Rectal smooth muscle tissue (tissue), 1 donor: Measurements from ENCODE around the gene PRKAR2A.
A peak's percentile ranks its signal among the peaks of the same experiment; 100 is the strongest.

Source experiments
- H3K27ac ChIP-seq: one replicate; pipeline ENCODE4 v1.7.0; 2013; ENCODE audit warnings: low read depth, low read length, inconsistent platforms
- H3K27me3 ChIP-seq: one replicate; pipeline ENCODE4 v1.7.0; 2013; ENCODE audit warnings: low read length; ENCODE audit not compliant: control insufficient read depth, insufficient read depth
- H3K36me3 ChIP-seq: one replicate; pipeline ENCODE4 v1.7.0; 2013; ENCODE audit warnings: low read length; ENCODE audit not compliant: control insufficient read depth, insufficient read depth
- H3K4me1 ChIP-seq: one replicate; pipeline ENCODE4 v1.7.0; 2013; ENCODE audit warnings: low read length; ENCODE audit not compliant: control insufficient read depth, insufficient read depth
- H3K4me3 ChIP-seq: one replicate; pipeline ENCODE4 v1.7.0; 2013; ENCODE audit warnings: low read length
- H3K9ac ChIP-seq: one replicate; pipeline ENCODE4 v1.7.0; 2013; ENCODE audit warnings: low read length

The PRKAR2A gene

GRCh38 chr3:48858709-48859108 lies 11.0 kb upstream of the PRKAR2A start:
- H3K27me3 ChIP-seq, result no peaks in the 10 kb centered on the region
- no peaks in the 10 kb centered on the region for H3K4me1 ChIP-seq
- no peak overlapping the region for H3K4me3 ChIP-seq
- peaks cover 20% of the 10 kb centered on the region for H3K36me3 ChIP-seq
- no peak overlapping the region for H3K9ac ChIP-seq
- H3K27ac ChIP-seq, result no peak overlapping the region

DNA sequence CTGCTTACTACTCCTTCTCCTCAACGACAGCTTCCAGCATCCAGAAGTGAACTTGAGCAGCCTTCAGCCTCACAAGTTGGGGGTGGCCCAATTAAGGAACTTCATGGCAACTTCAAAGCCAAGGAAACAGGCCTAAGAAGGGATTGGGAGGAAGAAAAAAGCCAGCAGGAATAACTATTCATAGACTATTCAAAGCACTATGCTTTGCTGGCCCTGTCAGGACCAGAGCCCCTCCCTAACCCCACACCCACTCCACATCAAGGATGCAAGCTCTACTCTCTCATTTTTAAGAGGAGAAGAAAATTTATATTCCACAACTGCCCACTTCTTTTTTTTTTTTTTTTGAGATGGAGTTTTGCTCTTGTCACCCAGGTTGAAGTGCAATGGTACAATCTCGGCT lies 10.0 kb upstream of the PRKAR2A start:
- Histone ChIP-seq H3K4me1 (no peaks in the 10 kb centered on the region), H3K9ac (no peak overlapping the region), H3K27ac (no peak overlapping the region), H3K36me3 (peaks cover 20% of the 10 kb centered on the region), H3K4me3 (no peak overlapping the region), H3K27me3 (no peaks in the 10 kb centered on the region)

DNA sequence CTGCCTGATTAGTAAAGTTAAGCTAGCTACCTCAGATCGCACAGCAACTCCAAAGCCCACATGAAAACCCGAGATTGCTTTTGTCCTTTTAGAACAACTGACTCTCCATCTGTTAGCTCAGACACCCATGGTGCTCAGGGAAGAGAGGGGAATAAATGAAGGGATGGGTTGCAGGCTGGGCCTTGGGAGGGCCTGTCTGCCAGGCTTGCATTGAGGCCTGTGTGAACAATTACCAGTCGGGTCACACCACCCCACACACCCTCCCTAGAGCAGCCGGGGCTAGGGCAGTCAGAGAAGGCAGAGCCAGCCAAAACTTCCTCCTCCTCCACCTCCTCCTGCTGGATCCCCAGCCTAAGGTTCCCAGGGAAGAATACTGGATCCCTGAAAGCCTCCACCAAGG lies 8.8 kb upstream of the PRKAR2A start:
- Histone ChIP-seq H3K36me3 (peaks cover 17% of the 10 kb centered on the region), H3K9ac (no peak overlapping the region), H3K4me3 (no peak overlapping the region), H3K27ac (no peak overlapping the region), H3K4me1 (no peaks in the 10 kb centered on the region), H3K27me3 (no peaks in the 10 kb centered on the region)

- H3K27ac ChIP-seq, result no peak overlapping the region
- H3K36me3 ChIP-seq, result peaks cover 17% of the 10 kb centered on the region
- H3K9ac ChIP-seq, result no peak overlapping the region
- no peaks in the 10 kb centered on the region for H3K27me3 ChIP-seq
- no peak overlapping the region for H3K4me3 ChIP-seq
- H3K4me1 ChIP-seq, result no peaks in the 10 kb centered on the region
Measured at GRCh38 chr3:48855681-48856447, 8.2 kb upstream of the PRKAR2A start.

DNA sequence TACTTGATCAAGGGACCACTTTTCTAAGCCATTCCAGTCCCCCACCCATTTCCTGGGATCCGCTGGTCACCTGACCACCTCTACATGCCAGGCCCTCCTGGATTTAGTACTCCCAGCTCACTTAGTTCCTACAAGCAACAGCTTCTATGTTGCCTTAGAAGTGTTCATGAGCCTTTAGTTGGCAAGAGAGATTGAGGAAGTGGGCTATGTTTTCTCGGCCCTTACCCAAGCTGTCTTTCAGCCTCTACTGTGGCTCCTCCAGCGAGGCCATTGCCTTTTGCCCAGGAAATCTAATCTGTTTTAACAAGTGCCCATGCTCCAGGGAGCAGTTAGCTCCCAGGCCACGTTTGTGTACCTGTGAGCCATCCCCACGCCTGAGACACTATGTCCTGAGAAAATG lies 4.5 kb upstream of the PRKAR2A start:
- Histone ChIP-seq H3K27me3 (no peaks in the 10 kb centered on the region), H3K36me3 (peaks cover under 1% of the 10 kb centered on the region), H3K4me3 (no peak overlapping the region), H3K9ac (no peak overlapping the region), H3K4me1 (peaks cover 5% of the 10 kb centered on the region), H3K27ac (no peak overlapping the region)

DNA sequence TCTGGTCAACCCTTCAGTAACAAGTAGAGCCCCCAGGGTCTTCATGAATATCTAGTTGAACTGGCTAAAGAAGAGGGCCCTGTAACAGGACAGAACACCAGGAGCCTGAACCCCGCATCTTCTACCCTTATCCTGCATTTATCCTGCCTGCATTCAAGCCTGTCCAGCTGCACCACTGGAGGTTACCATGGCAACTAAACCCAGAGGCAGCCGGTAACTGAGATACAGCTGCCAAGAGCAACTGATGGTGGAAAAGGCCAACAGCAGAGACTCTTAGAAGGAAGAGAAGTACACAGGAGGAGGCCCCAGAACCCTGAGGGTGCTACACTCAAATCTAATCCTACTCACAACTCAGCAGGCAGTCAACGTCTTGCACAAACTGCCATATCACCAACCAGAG lies 3.7 kb upstream of the PRKAR2A start:
- Histone ChIP-seq H3K9ac (no peak overlapping the region), H3K4me1 (peaks cover 6% of the 10 kb centered on the region), H3K4me3 (no peak overlapping the region), H3K27me3 (no peaks in the 10 kb centered on the region), H3K27ac (no peak overlapping the region), H3K36me3 (no peaks in the 10 kb centered on the region)

GRCh38 chr3:48848816-48849515 lies 1.3 kb upstream of the PRKAR2A start:
- Histone ChIP-seq H3K27me3 (no peaks in the 10 kb centered on the region), H3K36me3 (no peaks in the 10 kb centered on the region), H3K27ac (no peak overlapping the region), H3K4me3 (no peak overlapping the region), H3K4me1 (peaks cover 12% of the 10 kb centered on the region), H3K9ac (no peak overlapping the region)

DNA sequence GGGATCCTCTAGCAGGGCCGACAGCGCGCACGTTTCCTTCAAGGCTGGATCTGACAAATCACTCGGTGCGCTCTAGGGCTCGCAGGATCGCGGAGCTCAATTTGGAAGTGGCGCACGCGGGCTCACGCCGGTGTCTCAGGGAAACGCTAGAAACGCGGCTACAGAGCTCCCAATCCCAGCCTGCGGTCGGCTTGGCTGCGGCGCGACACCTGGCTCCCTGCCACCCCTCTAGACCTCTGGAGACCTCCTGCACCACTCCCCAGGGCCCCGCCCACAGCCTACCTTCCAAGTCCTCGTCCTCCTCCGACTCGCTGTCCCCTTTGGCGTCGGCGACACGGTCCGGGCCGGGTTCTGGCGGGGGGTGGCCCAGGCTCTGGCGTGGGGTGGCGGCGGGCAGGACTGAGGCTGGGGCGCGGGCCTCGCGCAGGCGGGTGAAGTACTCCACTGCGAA lies 596 bp downstream of the PRKAR2A start:
- Histone ChIP-seq H3K9ac (peak overlapping the region; percentile 80), H3K36me3 (no peaks in the 10 kb centered on the region), H3K27me3 (no peaks in the 10 kb centered on the region), H3K4me1 (peaks cover 12% of the 10 kb centered on the region), H3K4me3 (peak overlapping the region; percentile 91), H3K27ac (peak overlapping the region; percentile 95)

DNA sequence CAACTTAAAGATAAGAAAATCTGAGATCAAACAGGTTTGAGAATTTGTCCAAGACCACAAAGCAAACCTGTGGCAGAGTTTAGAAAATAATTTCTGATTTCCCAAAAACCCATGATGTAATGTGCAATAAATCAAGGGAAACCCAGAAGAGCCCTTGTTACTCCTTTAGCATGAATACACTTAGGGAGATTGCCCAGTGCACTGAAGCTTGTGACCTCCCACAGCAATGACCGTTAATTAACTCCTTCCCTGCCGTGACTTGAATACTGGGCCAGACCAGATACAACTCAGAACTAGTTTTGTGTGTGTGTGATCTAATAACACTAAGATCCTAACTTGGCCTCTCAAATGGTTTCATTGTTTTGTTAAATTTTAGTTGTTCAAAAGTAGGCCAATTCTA lies 2.5 kb downstream of the PRKAR2A start:
- Histone ChIP-seq H3K36me3 (no peaks in the 10 kb centered on the region), H3K4me3 (no peak overlapping the region), H3K9ac (no peak overlapping the region), H3K4me1 (peaks cover 12% of the 10 kb centered on the region), H3K27ac (no peak overlapping the region), H3K27me3 (no peaks in the 10 kb centered on the region)

DNA sequence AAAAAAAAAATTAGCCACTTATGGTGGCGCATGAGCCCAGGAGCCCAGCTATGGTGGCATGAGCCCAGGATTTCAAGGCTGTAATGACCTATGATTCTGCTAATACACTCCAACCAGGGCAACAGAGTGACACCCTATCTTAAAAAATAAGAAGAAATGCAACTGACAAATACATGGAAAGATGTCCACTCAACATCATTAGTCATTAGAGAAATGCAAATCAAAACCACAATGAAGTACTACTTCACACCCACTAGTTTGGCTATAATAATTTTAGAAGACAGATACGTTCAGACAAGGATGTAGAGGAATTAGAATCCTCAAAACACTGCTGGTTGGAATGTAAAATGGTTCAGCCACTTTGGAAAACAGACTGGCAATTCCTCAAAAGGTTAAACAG lies 10.5 kb downstream of the PRKAR2A start:
- H3K4me1 ChIP-seq, result no peaks in the 10 kb centered on the region
- H3K4me3 ChIP-seq, result no peak overlapping the region
- no peak overlapping the region for H3K27ac ChIP-seq
- H3K36me3 ChIP-seq, result no peaks in the 10 kb centered on the region
- no peak overlapping the region for H3K9ac ChIP-seq
- no peaks in the 10 kb centered on the region for H3K27me3 ChIP-seq

DNA sequence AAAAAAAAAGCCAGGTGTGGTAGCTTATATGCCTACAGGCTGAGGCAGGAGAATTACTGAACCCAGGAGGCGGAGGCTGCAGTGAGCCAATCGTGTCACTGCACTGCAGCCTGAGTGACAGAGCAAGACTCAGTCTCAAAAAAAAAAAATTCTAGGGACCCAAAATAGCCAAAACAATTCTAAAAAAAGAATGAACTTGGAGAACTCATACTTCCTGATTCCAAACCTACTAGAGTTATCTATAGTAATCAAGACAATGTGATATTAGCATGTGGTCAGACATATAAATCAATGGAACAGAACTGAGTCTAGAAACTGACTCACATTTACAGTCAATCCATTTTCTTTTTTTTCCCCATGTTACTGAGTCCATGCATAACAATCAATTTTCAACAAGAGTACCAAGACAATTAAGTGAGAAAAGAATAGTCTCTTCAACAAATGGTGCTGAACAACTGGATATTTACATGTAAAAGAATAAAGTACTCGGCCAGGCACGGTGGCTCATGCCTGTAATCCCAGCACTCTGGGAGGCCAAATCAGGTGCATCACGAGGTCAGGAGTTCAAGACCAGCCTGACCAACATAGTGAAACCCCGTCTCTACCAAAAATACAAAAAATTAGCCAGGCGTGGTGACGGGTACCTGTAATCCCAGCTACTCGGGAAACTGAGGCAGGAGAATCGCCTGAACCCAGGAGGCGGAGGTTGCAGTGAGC lies 11.9 kb downstream of the PRKAR2A start:
- H3K4me1 ChIP-seq, result no peaks in the 10 kb centered on the region
- H3K9ac ChIP-seq, result no peak overlapping the region

DNA sequence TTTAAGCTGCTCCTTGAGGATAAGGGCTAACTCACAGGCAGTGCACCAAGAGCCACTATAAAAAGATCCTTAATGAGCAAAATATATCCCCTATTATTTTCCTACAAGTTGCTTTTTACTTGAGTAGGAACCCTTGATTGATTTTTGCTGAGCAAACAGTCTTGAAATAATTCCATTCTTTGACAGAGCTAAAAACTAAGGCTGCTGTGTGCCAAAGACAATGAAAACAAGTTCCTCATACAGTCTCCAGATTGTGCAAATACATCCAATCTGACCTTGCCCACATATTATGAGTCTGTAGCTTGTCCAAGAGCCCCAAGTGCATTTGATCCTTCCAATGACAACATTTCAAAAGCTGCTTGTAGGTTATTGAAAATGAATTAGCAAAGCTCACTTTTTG lies 15.0 kb downstream of the PRKAR2A start:
- H3K4me3 ChIP-seq, result no peak overlapping the region
- H3K4me1 ChIP-seq, result no peaks in the 10 kb centered on the region
- H3K27ac ChIP-seq, result no peak overlapping the region
- no peaks in the 10 kb centered on the region for H3K27me3 ChIP-seq
- no peak overlapping the region for H3K9ac ChIP-seq
- no peaks in the 10 kb centered on the region for H3K36me3 ChIP-seq

More for the DNA sequence above, 11.9 kb downstream of the PRKAR2A start:
- Histone ChIP-seq H3K27me3 (no peaks in the 10 kb centered on the region), H3K36me3 (no peaks in the 10 kb centered on the region), H3K27ac (no peak overlapping the region), H3K4me3 (no peak overlapping the region)
